Endodermal cell (in vitro differentiated cells): ENCODE measurements around the gene ARNT2. TPM values are rescaled to one million over a fixed set of nuclear protein-coding genes. Genes with fewer than 3 reads are reported as not detected.
"Not testable (repeated sequence)": the region's sequence is repeated elsewhere in the genome, so short reads cannot be mapped to it uniquely, and the experiment has no call there.

Experiments used
- DNase-seq: peaks from one replicate; pipeline ENCODE4 v3.0.0-alpha.2; 2017
- H3K27ac ChIP-seq: 2 replicates; pipeline ENCODE4 v1.5.1; 2013; ENCODE audit warnings: mild to moderate bottlenecking, low read depth, low read length, moderate library complexity
- H3K27me3 ChIP-seq: 2 replicates; pipeline ENCODE4 v1.6.1; 2013; ENCODE audit warnings: mild to moderate bottlenecking, low read length, moderate library complexity; ENCODE audit not compliant: insufficient read depth, control insufficient read depth, poor library complexity, severe bottlenecking
- H3K36me3 ChIP-seq: 2 replicates; pipeline ENCODE4 v1.7.0; 2013; ENCODE audit warnings: mild to moderate bottlenecking, low read length, moderate library complexity; ENCODE audit not compliant: control insufficient read depth, insufficient read depth
- H3K4me1 ChIP-seq: one replicate; pipeline ENCODE4 v1.7.0; 2013; ENCODE audit warnings: low read length; ENCODE audit not compliant: control insufficient read depth, insufficient read depth
- H3K4me3 ChIP-seq: 2 replicates; pipeline ENCODE4 v1.5.1; 2013; ENCODE audit warnings: mild to moderate bottlenecking, low read length, moderate library complexity
- H3K9ac ChIP-seq: 2 replicates; pipeline ENCODE4 v1.6.1; 2013; ENCODE audit warnings: mild to moderate bottlenecking, low read length, moderate library complexity; ENCODE audit not compliant: poor library complexity, severe bottlenecking; ENCODE audit errors: extremely low read depth
- H3K9me3 ChIP-seq: 2 replicates; pipeline ENCODE4 v1.6.1; 2013; ENCODE audit warnings: mild to moderate bottlenecking, low read length, moderate library complexity; ENCODE audit not compliant: control insufficient read depth
- H3K27ac Mint-ChIP-seq: 2 replicates; pipeline ENCODE4 v1.8.0; 2020; ENCODE audit warnings: mixed read lengths
- H3K27me3 Mint-ChIP-seq: 2 replicates; pipeline ENCODE4 v1.8.0; 2021; ENCODE audit warnings: mild to moderate bottlenecking, mixed read lengths; ENCODE audit not compliant: insufficient read depth
- H3K36me3 Mint-ChIP-seq: 2 replicates; pipeline ENCODE4 v1.8.0; 2020; ENCODE audit warnings: low read depth, mixed read lengths
- H3K4me1 Mint-ChIP-seq: 2 replicates; pipeline ENCODE4 v1.8.0; 2020; ENCODE audit warnings: mixed read lengths
- H3K4me3 Mint-ChIP-seq: 2 replicates; pipeline ENCODE4 v1.8.0; 2020; ENCODE audit warnings: mild to moderate bottlenecking, moderate library complexity, mixed read lengths
- H3K9me3 Mint-ChIP-seq: 2 replicates; pipeline ENCODE4 v1.8.0; 2020; ENCODE audit warnings: mild to moderate bottlenecking, mixed read lengths
- CTCF ChIP-seq: fragments of 200-600 bp; sonication (generic); conservative IDR thresholded peaks from 2 replicates; pipeline ENCODE4 v1.5.0; 2021; ENCODE audit warnings: antibody characterized with exemption, mild to moderate bottlenecking
- WGBS, 2 experiments: methylation state at CpG; one replicate each; pipeline versions ENCODE4 v1.1.5 to v1.1.7; 2013; ENCODE audit warnings: missing lambda C conversion rate in 2 of 2, mixed read lengths in 1 of 2; ENCODE audit not compliant: insufficient coverage in 1 of 2, insufficient read length in 1 of 2; 5-methylcytosine and 5-hydroxymethylcytosine counted together
- total RNA-seq, 2 donors: library from RNA; stranded (reverse); fragmentation: NEBNext Ultra II Directional in 1 of 2; extraction: Animal tissue kit (Norgen Biotek cat#: 25700) in 1 of 2; gene quantifications; 2 replicates in 1 of 2; 3 replicates in 1 of 2; pipeline ENCODE4 v1.2.1, GENCODE V29; 2021

The ARNT2 gene
- total RNA-seq, 2 donors from 2014 or later, result 8.0 to 15.9 TPM

GRCh38 chr15:80509800-80510199, 105.6 kb downstream of the ARNT2 start:
- H3K4me3 ChIP-seq, result no peak overlapping the region
- peaks cover 11% of the 10 kb centered on the region for H3K36me3 Mint-ChIP-seq
- H3K4me3 Mint-ChIP-seq, result no peak overlapping the region
- H3K9me3 ChIP-seq, result peaks cover 13% of the 10 kb centered on the region
- no peak overlapping the region for H3K9ac ChIP-seq
- no peak for DNase-seq
- H3K27me3 ChIP-seq, result no peaks in the 10 kb centered on the region
- 93 to 100% methylated on average over 2 to 5 of the region's 5 CpGs for WGBS, 2 experiments
- no peaks in the 10 kb centered on the region for H3K27me3 Mint-ChIP-seq
- no peaks in the 10 kb centered on the region for H3K36me3 ChIP-seq
- peaks cover 4% of the 10 kb centered on the region for H3K9me3 Mint-ChIP-seq
- no peak overlapping the region for H3K27ac ChIP-seq
- no peaks in the 10 kb centered on the region for H3K4me1 Mint-ChIP-seq
- TF ChIP-seq CTCF, result no peak
- H3K4me1 ChIP-seq, result no peaks in the 10 kb centered on the region
- no peak overlapping the region for H3K27ac Mint-ChIP-seq

GRCh38 chr15:80510985-80511384, 106.8 kb downstream of the ARNT2 start:
- H3K36me3 ChIP-seq, H3K27ac Mint-ChIP-seq, H3K27me3 ChIP-seq, DNase-seq, H3K27me3 Mint-ChIP-seq, H3K9me3 Mint-ChIP-seq, H3K27ac ChIP-seq, H3K4me3 Mint-ChIP-seq, H3K4me1 Mint-ChIP-seq, H3K9ac ChIP-seq, H3K4me3 ChIP-seq, H3K4me1 ChIP-seq, H3K9me3 ChIP-seq: not testable (repeated sequence)
- 92 to 95% methylated on average over 3 to 4 of the region's 4 CpGs for WGBS, 2 experiments
- peaks cover 19% of the 10 kb centered on the region for H3K36me3 Mint-ChIP-seq

GRCh38 chr15:80512726-80513660, 108.8 kb downstream of the ARNT2 start:
- H3K9me3 Mint-ChIP-seq, result peaks cover 14% of the 10 kb centered on the region
- no peaks in the 10 kb centered on the region for H3K36me3 ChIP-seq
- H3K4me1 ChIP-seq, result no peaks in the 10 kb centered on the region
- H3K27ac ChIP-seq, result no peak overlapping the region
- no peak overlapping the region for H3K4me3 ChIP-seq
- no peaks in the 10 kb centered on the region for H3K27me3 Mint-ChIP-seq
- peaks cover 24% of the 10 kb centered on the region for H3K9me3 ChIP-seq
- H3K27me3 ChIP-seq, result no peaks in the 10 kb centered on the region
- 91 to 100% methylated on average over 2 to 4 of the region's 4 CpGs for WGBS, 2 experiments
- peaks cover 30% of the 10 kb centered on the region for H3K36me3 Mint-ChIP-seq
- no peak overlapping the region for H3K27ac Mint-ChIP-seq
- DNase-seq, result no peak
- no peak overlapping the region for H3K9ac ChIP-seq
- TF ChIP-seq CTCF, result peak; percentile 44
- H3K4me1 Mint-ChIP-seq, result no peaks in the 10 kb centered on the region
- H3K4me3 Mint-ChIP-seq, result no peak overlapping the region
